Activated T-cell treated with anti-CD3 and anti-CD28 coated beads for 24 hours (primary cell): Measurements from ENCODE around the gene MYF6.
"Not testable (repeated sequence)": the region's sequence is repeated elsewhere in the genome, so short reads cannot be mapped to it uniquely, and the experiment has no call there.

Source experiments
- DNase-seq: peaks from one replicate; pipeline ENCODE4 v3.0.0-alpha.2; 2020; ENCODE audit warnings: low read depth

MYF6 gene

DNA sequence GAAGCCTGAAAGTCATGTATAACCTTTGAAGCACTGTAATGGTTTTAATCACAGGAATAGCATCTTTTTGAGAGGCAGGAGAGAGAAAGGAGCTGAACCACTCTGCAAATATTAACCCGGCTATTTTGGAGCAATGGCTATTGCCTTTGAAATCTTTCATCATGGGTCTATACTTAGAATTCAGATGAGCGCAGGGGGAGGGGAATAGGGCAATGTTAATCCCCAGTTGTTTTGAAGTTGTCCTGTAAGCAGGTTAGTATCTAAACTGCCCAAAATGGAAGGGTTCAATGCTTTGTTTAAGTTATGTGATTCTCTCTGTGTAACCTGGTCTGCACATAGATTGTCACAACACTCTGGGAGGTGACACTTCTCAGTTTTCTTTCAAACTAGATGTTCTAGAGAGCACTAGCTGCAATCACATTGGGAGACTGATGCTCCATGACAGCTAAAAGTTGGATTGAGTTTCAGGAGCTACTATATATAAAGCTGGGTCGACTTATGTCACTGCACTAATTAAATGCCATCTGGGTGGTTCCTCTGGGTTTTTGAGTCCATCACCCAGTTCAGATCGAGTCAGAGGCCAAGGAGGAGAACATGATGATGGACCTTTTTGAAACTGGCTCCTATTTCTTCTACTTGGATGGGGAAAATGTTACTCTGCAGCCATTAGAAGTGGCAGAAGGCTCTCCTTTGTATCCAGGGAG is at the start of gene MYF6:
Gene MYF6 (plus strand): TSS at position 509 of the 704 bp plus-strand sequence. CDS start 86 bp downstream, at position 595.
- DNase-seq: no peak

DNA sequence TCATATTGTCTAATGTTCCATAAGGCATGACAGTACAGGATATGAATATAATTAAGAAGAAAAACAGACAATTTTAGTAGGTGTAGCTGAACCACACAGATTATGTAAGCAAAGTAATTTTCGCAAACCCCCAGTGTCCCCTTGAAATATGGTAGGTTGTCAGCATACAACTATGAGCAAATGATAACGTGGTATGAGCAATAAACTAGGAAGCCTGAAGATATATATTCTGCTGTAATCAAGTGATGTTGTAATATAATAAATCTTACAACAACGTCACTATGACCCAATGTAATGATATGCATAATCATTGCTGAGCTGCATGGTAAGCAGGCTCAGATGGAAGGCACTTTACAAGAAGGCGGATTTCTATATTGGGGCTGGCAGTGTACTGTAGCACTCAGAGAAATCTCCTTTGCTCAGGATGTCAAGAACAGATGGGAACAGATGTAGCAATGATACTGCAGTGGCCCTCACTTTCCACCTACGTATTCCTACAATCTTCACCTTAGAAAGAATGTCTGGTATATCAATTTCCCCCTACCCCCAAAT is 47.8 kb upstream of the MYF6 start:
- no peak for DNase-seq

DNA sequence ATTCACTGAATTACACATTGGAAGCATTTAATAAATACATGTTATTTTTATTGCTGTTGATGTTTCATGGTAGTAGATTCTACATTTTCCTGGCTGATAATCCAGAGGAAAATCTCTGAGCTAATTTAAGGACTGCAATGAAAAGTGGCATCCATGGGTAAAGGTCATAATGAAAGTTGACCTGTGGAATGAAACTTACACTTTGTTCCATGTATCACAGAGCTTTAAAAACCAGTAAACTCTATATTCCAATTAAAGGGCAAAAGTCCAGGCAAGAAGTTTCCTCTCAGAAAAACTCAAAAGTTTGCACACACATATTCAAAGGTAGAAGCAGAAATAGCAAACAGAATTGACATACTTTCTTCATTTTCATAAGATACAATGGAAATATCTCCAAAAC is 44.8 kb upstream of the MYF6 start:
- no peak for DNase-seq

DNA sequence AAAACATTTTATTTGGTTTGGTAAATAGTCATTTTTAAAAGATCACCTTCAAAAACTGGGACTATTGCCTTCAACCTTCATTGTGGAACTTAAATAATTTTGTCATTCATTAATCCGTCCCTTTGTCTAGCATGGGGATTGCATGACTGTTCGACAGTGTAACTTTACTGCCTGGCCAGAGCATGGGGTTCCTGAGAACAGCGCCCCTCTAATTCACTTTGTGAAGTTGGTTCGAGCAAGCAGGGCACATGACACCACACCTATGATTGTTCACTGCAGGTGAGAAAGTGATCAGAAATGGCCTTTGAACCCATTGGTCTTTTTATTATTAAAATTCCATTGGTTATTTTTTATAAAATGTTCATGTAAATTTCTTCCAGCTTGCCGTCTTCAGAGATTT is 37.2 kb upstream of the MYF6 start:
- no peak for DNase-seq

DNA sequence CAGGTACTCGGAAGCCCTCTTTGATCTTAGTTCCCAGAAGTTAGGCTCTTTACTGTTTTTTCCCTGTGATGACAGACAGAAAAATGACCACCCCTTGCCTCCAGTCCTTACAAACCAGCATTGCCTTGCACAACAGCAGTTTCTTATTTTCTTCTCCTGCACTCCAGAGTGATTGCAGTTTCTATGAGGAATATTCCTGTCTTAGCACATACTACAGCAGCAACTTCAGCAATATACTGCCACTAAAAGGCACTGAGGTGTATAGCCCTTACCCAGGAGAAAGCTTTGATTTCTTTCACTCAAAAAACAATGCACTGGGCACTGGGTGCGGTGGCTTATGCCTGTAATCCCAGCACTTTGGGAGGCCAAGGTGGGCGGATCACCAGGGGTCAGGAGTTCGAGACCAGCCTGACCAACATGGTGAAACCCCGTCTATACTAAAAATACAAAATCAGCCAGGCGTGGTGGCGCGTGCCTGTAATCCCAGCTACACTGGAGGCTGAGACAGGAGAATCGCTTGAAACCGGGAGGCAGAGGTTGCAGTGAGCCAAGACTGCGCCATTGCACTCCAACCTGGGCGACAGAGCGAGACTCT is 31.3 kb upstream of the MYF6 start:
- DNase-seq: not testable (repeated sequence)

DNA sequence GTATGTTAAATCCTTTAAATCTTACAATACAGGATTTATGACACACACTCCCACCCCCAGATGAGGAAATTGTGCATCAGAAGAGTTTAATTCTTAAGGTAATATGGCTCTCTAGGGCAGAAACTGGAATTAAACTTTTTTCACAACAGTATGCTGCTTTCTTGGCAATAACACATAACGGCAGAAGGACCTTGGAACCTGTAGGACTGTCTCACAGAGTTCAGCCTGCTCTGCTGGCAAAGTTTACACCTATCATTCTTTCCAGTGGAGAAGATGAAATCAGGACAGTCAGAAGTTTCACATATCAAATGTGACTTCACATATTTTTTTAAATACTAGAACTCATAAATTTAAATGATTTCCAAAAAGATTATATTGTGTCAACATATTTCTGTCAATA is 30.6 kb upstream of the MYF6 start:
- no peak for DNase-seq

DNA sequence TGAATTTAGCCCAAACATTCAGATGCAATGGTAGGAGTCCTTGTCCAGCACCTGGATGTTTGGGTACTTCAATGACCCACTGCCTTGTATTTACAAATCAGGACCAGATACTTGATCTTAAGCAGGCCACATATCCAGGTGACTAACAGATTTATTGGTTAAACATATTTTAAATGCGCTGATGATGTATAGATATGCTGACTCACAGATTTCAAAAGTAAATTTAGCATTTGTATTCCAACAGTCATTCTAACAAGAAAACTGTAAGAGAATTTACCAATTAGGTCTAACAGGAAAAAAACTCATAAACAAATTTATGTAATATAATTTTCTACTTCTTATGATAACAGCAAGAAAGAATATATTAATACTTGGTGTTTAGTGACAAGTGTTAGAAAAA is 29.4 kb upstream of the MYF6 start:
- DNase-seq: no peak

DNA sequence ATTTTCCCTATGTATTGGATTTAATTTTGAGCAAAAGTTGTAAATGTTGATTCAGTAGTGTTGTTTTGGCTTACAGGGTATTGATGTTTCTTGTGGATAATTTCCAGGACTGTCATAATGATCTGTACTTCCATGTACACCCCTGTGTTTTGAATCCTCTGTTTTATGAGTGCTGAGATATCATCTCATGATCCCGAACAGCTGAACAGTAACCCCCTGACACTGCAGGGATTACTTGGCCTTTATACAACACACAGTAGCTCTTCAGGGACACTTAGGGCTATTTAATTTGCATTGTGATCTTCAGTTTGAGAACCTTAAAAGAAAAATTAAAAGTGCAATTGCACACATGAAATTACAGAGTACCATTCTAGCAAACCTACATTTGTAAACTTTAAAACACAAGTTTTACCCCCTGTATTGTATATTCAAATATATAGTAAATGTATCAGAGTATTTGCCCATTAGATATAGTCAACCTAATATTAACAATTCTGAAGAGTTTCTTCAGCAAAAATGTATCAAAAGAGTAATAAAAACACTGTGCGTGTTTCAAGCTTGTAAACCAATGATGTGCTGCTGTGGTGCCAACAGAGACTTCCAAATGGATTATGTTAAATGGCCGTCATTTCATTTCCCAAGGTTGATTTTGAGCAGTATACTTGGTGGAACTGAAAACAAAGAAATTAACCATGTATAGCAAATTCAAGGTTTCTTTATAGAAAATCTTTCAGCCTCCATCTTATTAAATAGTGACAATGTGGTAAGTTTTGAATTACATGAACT is 27.9 kb upstream of the MYF6 start:
- DNase-seq: no peak

DNA sequence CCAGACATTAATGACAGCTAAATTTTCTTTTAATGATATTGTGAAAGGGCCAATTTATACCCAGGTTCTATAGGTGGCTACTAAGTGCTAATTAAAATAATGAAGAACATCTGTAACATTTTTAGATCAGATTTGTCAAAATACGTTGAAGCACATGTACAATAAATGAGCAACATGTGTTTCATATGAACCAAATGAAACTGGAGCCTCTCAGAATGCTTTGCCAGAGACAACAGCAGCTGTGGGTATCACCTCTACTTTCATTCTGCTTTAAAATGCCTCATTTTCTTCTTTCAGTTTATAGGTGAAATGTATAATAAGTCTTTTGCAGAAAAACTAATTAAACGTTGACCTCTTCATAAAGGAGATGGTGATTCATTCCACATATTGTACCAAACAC is 26.1 kb upstream of the MYF6 start:
- DNase-seq: no peak

DNA sequence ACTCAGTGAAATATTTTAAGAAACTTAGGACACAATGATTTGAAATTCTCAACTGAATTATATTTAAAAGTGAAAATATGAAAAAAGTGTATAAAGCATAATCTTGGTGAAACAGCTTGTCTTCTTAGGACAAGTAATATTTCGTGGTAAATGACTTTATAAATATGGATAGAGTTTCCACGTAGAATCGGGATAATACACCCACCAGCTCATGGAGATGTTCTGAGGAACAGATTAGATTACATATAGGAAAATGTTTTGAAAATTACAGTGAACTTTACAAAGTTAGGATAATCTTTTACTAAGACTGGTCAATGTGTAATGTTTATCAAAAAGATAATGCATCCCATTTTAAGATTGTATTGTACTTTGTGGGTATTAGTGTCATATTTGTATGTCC is 25.6 kb upstream of the MYF6 start:
- DNase-seq: no peak

DNA sequence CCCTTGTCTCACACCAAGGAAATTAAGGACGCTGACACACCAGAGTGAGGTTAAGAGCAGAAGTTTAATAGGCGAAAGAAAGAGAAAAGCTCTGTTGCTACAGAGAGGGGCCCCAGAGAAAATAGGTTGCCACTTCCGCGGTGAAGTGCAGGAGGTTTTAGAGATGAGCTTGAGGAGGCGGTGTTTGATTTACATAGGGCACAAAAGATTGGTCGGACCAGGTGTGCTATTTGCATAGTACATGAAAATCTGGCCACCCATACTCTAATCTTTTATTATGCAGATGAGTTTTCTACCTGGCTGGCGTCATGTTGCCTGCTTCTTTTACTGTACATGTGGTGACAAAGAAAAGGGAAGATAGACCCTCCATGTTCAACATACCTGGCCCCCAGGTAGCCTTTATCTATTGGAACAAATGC is 23.3 kb upstream of the MYF6 start:
- DNase-seq: no peak

DNA sequence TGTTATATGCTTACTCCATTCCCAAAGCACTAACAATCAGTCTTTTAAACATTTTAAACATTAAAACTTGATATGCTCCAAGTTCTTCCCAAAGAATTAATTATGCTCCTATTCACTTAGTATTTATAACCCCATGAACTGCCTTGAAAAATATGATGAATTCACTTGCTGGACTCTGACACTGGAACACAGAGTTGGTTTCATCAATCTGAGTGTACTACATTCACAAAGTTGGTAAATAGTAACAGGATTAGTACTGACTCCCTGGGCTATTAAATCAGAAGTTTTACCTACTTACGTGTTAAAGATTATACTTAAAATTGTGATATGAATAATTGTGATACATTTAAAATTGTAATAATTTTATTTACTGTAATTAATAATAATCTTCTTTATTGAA is 17.3 kb upstream of the MYF6 start:
- no peak for DNase-seq

DNA sequence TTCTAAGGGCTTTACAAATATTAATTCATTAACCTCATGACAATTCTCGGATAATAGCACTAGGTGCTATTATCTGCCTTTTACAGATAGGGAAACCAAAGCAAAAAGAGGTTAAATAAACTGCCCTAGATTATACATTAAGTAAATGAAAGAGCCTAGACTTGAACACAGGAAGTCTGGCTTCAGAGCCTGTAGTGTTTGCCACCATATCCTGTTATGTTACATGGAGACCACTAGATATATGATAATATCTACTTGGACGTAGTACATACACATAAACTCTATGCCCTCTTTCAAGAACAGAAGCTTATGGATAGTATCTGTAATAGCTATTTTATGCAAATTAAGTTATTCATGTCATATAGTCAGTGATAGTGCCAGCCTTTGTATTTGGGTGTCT is 16.9 kb upstream of the MYF6 start:
- no peak for DNase-seq

DNA sequence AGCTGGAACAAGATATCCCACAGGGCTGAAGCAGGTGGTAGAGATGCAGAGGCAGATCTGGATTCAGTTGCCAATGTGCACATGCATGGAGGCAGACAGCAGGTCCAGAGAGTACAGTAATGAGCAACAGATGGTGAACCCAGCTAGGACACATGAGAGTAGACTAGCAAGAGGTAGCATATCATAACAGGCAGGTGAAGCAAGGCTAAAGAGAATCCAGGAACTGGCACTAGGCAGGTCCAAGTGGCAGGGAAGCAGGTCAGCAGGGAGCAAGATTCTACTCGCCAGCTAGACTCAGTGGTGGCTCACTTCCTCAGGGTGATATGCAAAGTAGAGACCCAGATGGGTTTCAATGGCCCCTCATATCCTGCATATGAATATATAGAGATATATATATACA is 15.3 kb upstream of the MYF6 start:
- no peak for DNase-seq

DNA sequence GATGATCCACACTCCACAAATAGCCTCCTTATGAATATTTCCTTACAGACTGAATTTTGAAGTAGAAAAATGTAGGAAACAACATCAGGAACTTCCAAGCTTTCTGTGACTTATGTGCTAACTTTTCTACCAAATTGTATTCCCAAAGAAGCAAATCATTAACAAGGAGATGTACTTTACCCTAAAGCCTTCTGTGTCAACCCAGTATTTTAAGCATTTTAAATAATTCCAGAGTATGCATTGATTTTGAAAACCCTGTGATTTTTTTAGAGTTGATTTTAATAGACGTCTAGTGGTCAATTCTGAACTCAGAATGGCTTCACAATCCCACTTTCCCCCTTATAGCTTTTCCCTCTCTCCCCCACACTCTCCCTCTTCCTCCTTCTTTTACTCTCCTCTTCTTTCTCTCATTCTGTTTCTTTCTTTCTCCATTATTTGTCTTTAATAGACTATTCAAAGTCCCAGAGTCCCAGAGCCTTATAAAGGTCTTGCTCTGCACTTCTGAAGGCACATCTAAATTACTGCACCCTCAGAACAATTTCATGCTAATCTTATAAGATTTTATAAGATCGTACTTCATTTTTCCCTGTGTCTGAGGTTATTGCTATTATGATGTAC is 10.1 kb upstream of the MYF6 start:
- no peak for DNase-seq

DNA sequence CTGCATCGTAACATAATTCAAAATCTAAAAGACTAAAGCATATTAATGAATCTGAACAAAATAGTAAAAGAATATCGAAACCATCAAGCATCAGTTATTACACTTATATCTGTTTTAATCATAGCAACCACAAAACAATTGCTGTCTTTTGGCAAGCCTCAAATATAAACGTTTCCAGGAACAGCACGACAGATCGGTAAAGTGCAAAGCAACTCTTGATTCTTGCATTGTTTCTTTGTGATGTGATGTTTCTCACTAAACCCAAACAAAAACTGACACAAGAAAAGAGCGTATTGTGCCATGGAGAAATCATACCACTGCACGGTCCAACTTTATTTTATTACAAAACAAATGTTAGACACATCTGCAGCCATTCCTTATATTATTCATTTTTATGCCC is 9.2 kb upstream of the MYF6 start:
- no peak for DNase-seq

DNA sequence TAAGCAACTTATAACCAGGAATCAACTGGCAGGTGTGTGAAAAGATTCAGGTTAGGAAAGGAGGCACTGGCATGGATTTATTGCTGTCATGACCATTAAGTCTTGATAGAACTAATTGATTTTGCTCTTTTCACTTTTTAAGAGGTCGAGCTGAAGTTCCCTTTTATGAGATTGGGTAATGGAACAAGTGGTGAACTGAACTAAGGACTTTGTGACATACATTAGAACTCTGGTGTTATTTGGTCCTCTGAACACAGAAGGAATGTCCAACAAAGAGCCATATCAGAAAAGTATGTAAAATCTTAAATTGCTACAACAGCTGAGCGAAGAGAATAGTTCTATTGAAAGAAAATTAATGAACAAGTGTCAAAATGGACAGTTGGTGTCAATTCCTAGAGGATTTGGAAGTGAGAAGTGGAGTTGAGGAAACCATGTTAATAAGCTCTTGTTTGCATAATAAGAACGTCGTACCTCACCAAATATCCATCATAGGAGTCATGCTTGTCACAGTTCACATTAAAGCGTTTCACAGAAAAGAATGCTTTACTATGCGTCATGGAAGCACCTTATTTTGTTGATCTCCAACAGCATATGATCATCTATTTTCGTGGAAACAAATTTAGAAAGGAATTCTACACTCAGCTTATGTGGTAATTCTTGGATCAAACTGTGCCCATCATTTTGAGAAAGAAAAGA is 8.4 kb upstream of the MYF6 start:
- DNase-seq: no peak

DNA sequence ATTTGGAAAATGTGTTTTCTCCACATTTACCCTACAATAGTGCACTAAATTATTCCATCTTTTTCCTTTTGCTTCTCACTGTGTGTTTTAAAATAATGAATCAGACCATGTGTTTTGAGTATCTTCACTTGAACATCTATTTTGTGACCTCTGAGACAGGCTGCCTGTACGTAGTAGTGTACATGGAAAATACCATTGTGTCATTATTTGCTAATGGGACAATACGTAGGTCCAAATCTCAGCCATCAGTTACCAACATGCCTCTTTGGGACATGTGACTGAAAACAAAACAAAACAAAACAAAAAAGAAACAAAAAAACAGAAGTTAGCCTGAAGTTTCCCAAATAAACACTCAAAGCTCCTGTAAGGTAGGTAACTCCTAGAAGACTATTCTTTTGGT is 7.1 kb upstream of the MYF6 start:
- no peak for DNase-seq

DNA sequence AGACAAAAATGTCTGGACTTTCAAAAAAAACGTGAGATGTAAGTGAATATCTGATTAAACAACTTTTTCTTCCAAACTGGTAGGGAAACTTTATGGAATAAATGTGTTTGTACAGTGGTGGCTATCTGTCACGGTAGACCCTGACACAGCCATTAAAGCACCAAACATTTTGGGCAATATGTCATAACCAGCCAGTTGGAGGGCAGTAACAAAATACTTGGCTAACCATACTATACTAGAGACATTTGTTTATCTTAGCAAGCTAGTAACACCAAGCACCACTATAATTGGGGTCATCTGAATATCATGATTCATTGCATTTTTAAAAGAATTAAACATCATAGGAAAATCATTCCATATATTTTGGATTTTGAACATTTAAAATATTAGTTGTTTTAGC is 6.0 kb upstream of the MYF6 start:
- DNase-seq: no peak

DNA sequence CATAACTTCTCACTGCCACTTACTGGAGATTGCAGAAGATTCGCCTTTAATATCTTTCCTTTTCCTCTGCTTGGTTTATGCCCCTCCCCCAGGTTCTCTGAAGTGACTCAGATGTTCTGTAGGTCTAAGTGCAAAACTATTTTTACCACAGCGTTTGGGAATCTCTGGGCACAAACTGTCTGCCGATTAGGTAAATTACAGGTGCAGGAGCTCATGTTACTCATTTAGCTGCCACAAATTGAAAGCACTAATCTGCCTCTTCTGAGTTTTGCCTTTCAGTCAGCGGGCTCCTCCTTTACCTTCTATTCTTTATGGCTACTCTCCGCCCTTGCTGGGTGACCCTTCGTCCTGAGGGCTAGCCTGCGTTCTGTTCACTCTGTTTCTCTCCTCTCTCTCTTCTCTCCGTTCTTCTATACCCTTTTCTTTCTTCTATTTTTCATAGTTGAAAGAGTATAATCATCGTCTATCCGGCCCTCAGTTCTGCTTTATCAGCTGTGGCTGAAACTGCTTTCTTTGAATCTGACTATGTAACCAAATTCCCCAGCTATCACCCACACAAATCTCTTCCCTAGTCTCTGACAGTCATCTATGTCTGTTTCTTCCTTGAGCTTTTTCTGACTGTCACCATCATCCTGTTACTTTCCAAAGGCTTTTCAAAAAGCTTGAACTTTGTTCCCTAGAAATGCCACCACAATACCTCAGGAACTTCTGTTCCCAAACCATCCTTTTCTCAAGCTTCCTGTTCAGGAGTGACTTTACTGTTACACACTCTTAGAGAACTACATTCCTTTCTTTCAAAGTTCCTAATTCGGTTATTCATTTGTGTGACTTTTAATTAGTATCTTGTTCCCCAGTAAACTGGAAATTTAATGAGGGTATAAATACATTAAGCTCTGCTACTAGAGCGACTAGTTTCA is 4.3 kb upstream of the MYF6 start:
- DNase-seq: no peak

DNA sequence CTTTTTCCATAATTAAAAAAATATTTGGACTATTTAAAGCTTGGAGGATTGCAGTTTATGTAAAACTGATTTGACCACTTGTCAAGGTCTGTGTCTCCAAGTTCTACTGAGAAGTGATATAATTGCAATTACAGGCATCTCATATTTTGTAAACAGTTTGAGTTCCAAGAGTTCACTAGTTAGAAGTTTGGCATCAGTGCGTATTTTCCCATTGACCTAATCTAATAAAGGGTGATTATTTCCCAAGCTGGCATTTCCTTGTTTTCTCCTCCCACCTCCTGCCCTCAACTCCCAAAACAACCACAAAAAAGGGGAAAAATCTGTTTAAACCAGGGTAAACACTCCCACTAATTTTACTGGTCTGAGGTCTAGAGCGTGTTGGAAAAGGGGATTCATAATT is 3.0 kb upstream of the MYF6 start:
- no peak for DNase-seq
